GM21825 (cell line): Measurements from ENCODE around the gene LAYN.

Experiments used
- ATAC-seq: cut with Tn5 transposase; IDR thresholded peaks from one replicate; pipeline ENCODE4 v1.9.1; 2021; ENCODE audit warnings: mild to moderate bottlenecking, moderate library complexity; ENCODE audit not compliant: unreplicated experiment

The LAYN gene

DNA sequence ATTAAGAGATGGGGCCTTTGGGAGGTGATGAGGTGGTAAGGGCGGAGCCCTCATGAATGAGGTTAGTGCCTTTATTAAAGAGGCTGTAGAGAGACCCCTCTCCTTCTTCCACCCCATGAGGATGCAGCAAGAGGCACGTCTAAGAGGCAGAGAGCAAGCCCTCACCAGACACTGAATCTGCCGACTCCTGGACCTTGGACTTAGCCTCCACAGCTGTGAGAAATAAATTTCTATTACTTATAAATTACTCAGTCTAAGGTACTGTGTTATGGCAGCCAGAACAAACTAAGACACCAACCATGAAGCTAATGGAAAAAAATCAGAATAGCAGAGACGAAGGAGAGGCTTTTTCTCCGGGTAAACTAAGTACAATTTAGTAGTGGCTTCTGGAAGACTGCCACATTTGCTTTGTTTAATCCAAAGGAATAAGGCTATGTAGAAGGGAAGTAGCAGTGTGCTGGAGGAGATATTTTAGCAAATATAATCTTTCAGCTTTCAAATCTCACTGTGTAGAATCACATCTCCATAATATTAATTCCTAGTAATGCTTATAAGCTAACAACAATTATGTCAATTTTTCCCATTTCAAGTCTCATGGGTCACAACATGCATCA is 49.5 kb downstream of the LAYN start:
- no peak for ATAC-seq

DNA sequence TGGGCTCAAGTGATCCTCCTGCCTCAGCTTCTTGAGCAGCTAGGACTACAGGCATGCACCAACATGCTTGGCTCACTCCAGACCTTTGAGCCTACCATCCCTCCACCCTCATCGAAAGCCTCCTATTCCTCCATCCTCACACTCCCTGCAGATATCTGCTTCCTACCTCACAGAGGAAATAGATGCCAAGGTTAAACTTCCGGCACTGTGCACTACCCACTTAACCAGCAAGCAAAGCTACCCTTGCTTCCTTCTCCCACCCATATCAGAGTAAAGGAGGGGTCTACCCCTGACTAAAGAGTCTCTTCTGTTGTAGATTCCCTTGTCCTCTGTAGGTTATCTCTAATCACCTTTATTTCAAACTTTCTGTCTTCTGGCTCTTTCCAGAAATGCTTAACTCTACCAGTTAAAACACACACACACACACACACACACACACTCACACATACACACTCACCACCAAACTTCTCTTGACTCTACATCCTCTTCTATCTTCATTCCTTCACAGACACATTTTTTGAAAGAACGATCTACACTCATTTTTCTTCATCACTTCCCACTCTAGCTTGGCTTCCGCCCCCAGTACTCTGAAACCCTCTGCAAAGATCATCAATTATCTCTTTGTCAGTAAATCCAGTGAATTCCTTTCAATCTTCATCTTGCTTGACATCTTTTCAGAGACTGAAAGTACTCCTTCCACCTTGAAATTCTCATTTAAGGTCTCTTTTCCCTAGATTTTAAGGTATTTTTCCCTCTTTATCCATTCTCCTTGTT is 50.9 kb downstream of the LAYN start:
- ATAC-seq = no peak

DNA sequence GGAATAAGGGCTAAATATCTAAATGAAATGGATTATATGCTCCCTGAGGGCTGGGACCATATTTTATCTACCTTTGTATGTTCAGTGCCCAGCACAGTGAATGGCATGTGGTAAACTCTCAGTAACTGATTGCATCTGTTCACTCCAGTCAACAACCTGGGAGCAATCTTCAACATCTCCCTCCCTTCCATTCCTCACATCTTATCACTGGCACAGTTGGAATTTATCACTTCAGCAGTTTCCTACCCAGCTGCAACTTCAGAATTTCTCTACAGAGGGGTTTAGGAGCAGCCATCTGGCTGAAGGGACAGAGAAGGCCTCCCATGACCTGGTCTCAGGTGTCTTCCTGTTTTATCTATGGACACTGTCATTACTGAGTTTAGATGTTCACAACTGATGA is 52.0 kb downstream of the LAYN start:
- ATAC-seq = no peak

DNA sequence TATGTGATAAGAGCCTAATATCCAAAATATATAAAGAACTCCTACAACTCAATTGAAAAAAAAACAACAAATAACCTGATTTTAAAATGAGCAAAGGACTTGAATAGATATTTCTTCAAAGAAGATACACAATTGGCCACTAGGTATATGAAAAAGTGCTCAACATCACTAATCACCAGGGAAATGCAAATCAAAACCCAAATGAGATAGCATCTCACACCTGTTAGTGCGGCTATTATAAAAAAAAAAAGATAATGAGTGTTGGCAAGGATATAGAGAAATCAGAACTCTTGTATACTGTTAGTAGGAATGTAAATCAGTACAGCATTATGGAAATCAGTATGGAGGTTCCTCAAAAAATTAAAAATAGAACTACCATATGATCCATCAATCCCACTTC is 55.8 kb downstream of the LAYN start:
- no peak for ATAC-seq

DNA sequence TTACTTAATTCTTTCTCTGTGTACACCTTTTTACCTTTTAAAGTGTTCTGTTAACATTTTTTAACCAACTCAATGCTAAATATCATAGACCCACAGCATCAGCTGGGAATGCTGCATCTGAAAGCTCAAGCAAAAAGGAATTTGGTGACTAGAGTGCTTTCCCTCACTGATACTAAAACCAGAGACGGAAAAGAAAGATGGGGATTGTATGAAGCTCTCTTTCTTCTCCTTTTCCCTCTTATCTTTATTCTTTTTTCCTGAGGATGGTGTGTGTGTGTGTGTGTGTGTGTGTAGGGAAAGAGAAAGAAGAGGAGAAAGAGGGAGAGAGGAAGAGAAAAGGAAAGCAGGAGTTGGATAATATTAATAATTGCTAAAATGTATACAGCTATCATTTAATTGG is 57.6 kb downstream of the LAYN start:
- ATAC-seq = no peak

DNA sequence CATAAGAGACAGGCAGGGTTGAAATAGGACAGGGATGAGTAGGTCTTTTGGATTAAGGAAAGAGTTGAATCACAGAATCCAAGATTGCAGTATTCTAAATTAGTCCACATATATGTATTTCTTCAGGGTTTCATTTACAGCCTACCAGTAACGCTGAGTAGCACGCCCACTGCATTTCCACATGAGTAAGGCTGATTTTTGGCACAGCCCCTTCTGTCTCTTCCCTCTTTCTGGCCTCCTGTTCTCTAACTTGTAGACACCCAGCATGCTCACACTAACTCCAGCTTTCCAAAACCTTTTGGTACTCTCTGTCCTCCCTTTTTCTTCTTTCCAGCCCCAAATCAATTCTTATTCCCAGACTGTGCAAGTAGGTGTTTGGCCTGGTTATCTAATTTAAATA is 58.0 kb downstream of the LAYN start:
- no peak for ATAC-seq

DNA sequence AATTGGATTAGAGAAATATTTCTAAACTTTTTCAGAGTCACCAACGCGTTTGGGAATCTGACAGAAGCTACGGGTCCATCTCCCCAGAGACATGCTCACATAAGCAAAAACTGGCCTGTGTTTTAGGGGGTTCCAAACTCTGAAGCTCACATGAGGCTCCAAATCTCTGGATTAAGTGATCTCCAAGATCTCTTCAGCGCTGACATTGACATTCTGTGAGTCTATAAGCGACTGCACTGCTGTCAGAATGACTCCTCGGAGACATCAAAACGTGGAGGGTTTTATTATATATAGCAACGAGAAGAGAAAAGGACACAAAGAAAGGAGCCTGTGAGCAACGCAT is 61.1 kb downstream of the LAYN start:
- ATAC-seq = no peak

DNA sequence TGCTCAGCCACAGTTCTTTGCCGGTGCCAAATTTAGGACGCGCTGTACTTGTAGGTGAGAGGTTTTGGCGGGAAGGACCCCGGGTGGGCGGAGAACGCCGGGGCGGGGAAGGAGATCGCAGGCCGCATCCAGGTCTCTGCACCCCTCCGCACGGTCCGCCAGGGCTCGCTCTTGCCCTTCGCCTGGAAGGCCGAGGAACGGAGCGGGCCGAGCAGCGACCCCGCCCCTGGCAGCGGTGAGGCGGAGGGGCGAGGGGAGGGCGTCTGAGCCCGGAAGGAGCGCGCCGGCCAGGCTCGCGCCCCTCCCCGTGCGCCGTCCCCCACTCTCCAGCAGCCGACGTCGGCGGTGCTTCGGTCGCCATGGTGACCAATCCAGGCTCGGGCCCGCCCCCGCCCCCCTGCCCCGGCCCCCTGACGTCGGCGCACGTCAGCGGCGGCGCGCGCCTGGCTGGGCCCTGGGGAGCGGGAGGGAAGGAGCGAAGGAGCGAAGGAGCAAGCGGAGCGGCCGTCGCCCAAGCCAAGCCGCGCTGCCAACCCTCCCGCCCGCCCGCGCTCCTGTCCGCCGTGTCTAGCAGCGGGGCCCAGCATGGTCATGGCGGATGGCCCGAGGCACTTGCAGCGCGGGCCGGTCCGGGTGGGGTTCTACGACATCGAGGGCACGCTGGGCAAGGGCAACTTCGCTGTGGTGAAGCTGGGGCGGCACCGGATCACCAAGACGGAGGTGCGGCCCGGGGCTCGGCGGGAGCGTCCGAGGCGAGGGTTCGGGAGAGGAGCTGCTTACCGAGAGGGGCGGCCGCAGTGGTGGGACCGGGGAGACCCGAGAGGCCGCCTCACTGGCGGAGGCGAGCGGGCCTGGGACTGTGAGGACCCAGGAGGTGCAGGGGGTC is 61.7 kb downstream of the LAYN start, which contains the start of gene SIK2:
SIK2 (plus strand) TSS at position 471 of the 886 bp plus-strand sequence; CDS start at position 586, 115 bp downstream.
- ATAC-seq = peak; percentile 87

DNA sequence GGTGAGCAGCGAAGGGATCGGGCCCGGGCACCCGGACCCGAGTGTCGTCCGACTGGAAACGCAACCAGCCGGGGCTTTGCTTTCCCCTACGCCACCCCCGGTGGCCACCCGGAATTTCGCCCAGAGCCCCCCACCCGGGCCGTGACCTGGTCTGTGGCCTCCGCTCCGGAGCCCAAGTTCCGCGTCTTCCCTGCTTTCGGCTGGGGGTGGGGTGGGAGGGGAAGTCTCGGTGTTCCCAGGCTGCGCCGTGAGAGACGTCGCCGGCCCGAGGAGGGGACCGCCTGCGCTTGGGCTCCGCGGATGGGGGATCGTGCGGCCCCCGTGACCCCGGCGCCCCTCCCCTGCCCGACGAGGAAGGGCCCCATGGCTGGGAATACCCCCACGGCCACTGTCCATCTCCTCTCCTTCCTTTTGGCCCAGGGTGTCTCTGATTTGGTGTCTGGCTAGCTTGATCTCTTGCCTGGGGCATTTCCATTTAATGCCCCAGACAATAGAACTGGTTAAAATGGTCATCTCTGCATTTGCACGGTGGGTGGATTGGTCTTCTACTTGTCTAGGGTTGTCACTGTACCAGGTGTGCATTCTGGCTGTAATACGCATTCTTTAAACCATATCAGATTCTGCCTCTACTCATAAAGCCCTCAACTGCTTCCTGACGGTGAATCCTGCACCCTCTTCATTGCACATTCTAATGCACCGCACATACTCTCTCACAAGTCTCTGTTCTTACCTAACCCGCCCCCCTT is 62.5 kb downstream of the LAYN start:
- ATAC-seq = no peak

DNA sequence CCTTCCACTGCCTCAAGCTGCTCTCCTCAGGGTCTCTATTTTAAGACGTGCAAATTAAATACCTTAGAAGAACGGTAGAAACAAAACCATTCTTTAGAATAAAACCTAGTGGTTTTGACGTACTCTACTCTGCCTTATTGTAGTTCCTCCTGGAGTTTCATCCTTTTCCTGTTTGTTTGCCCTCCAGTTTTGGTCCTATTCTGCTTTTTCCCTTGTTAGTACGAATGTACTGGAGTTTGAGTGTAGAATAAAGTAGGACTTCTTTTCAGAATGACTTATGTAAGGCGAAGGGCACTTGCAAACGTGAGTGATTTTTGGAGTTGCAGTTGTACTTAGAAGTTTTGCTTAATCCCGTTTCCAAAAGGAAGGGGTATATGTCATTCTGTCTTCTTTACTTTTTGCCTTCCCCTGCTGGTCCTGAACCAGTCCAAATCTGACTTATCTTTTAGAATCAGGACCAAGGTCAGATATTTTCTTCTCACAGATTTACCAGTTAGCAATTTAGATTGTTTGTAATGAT is 63.2 kb downstream of the LAYN start:
- ATAC-seq = no peak

DNA sequence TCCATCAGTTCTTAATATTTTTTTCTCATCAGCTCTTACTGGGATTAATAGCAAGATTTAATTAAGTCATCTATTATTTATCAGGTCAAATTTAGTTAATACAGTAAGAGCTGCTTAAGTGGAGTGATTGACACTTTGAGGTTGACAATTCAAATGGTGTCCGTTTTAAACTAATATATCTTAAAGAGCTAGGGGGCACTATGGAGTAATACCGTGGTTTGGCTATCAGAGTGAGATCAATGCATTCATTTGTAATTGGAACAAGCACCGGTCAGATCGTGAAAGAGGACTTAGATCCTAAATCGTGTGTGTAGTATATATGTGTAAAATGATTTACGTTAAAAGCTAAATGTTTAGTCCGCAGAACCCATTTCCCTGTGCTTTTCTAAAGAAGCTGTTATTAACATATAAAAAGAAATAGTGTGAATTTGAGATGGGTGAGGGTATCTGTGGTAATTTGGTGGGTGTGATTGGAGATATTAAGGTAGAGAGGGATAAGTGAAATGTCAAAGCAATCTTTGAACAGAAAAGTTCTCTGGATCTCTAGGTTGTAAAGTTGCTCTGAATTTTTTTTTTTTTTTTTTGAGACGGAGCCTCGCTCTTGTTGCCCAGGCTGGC is 64.0 kb downstream of the LAYN start:
- ATAC-seq = no peak

DNA sequence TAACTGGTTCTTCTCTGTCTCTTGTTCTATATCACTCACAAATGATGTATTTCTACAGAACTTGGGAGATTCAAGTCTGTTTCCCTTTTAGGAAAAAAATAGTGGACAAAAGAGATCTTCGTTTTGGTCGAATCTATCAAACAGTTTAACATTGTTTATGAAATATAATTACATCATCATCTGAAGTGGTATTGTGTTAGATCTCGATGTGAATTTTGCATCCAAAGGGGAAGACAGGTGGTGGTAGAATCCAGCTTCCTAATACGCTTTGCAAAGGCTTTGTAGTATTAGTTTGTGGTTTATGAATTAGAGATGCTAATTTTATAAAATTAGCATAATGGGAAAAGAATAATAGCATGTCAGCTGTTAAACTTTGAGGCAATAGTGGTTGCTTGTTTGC is 65.2 kb downstream of the LAYN start:
- no peak for ATAC-seq

DNA sequence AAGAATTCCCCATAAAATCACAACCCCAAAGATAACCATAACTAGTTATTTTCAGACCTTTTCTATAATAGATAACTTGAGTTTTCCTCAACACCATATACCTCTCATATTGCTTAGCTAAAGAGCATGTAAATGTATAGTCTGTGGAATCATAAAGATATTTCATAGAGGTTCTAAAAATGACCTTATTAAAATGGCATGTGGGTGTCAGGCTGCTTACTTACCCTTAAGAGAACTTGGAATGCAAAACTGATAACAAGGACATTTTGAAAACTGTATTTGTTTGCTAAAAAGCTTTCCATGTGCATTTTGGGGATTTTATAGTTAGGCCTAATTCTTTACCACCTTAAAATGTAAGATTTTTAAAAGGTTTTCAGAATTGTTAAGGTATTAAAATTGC is 66.5 kb downstream of the LAYN start:
- no peak for ATAC-seq

DNA sequence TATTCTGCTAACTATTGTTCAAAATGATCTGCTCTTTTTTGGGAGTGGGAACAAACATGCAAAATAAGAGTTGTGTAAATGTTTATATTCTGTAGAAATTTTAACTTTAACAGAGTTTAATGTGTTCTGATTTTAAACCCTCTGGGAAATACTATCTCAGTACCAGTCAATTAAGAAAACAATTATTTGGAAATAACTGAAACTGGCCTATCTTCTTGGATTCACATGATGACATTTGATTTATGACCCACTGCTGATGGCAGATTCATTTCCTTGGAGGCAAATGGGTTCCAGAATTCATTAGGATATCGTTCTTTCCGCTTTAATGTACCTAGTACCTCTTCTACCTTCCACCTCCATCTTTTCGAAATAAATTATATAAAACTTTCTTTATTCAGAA is 67.2 kb downstream of the LAYN start:
- no peak for ATAC-seq
